GM19023 (cell line): ENCODE results near the gene FCRL1.

Experiments
- ATAC-seq: cut with Tn5 transposase; IDR thresholded peaks from one replicate; pipeline ENCODE4 v1.9.1; 2021; ENCODE audit warnings: mild to moderate bottlenecking, moderate library complexity; ENCODE audit not compliant: unreplicated experiment

FCRL1 gene

GRCh38 chr1:157819896-157820295 lies at the start of gene FCRL1:
TSS of gene FCRL1 (minus strand) at chr1:157820120. CDS start at chr1:157820037, 83 bp downstream.
- no peak for ATAC-seq

GRCh38 chr1:157868654-157869053 lies 48.7 kb upstream of the FCRL1 start:
- ATAC-seq: no peak

- ATAC-seq: no peak
These were observed 42.5 kb upstream of the FCRL1 start for GRCh38 chr1:157862114-157863070.

GRCh38 chr1:157856538-157856937 lies 36.6 kb upstream of the FCRL1 start:
- ATAC-seq: no peak

- ATAC-seq: no peak
These were observed 32.6 kb upstream of the FCRL1 start for GRCh38 chr1:157852476-157852875.

- ATAC-seq: peak; percentile 62
These were observed 29.4 kb upstream of the FCRL1 start for GRCh38 chr1:157849229-157849875.

GRCh38 chr1:157844089-157844830 lies 24.3 kb upstream of the FCRL1 start:
- no peak for ATAC-seq

- no peak for ATAC-seq
These were observed 23.0 kb upstream of the FCRL1 start for GRCh38 chr1:157842939-157843338.

- no peak for ATAC-seq
These were observed 21.8 kb upstream of the FCRL1 start, which contains the start of gene CD5L for GRCh38 chr1:157841708-157842107. TSS of gene CD5L (minus strand) at chr1:157841808. CDS start at chr1:157841701, 107 bp downstream.

GRCh38 chr1:157838966-157839365 lies 19.0 kb upstream of the FCRL1 start:
- ATAC-seq: no peak

GRCh38 chr1:157834430-157834829 lies 14.5 kb upstream of the FCRL1 start:
- no peak for ATAC-seq

GRCh38 chr1:157833145-157833544 lies 13.2 kb upstream of the FCRL1 start:
- no peak for ATAC-seq

- no peak for ATAC-seq
These were observed 12.2 kb upstream of the FCRL1 start for GRCh38 chr1:157831968-157832626.

GRCh38 chr1:157830887-157831286 lies 11.0 kb upstream of the FCRL1 start:
- no peak for ATAC-seq

- ATAC-seq: no peak
These were observed 9.8 kb upstream of the FCRL1 start for GRCh38 chr1:157829711-157830110.

- ATAC-seq: no peak
These were observed 9.3 kb upstream of the FCRL1 start for GRCh38 chr1:157829210-157829609.

- no peak for ATAC-seq
These were observed 379 bp upstream of the FCRL1 start for GRCh38 chr1:157820299-157820698.

GRCh38 chr1:157819215-157819614 lies 705 bp downstream of the FCRL1 start:
- no peak for ATAC-seq

- no peak for ATAC-seq
These were observed 6.7 kb downstream of the FCRL1 start for GRCh38 chr1:157813269-157813668.

- ATAC-seq: peak; percentile 90
These were observed 13.3 kb downstream of the FCRL1 start for GRCh38 chr1:157806431-157807149.
